ENCODE results near the gene EXOSC2. TPM values are rescaled to one million over a fixed set of nuclear protein-coding genes. Genes with fewer than 3 reads are reported as not detected.

The EXOSC2 gene
- total RNA-seq, 2 donors from 2014 or later: 47.8 to 74.0 TPM

DNA sequence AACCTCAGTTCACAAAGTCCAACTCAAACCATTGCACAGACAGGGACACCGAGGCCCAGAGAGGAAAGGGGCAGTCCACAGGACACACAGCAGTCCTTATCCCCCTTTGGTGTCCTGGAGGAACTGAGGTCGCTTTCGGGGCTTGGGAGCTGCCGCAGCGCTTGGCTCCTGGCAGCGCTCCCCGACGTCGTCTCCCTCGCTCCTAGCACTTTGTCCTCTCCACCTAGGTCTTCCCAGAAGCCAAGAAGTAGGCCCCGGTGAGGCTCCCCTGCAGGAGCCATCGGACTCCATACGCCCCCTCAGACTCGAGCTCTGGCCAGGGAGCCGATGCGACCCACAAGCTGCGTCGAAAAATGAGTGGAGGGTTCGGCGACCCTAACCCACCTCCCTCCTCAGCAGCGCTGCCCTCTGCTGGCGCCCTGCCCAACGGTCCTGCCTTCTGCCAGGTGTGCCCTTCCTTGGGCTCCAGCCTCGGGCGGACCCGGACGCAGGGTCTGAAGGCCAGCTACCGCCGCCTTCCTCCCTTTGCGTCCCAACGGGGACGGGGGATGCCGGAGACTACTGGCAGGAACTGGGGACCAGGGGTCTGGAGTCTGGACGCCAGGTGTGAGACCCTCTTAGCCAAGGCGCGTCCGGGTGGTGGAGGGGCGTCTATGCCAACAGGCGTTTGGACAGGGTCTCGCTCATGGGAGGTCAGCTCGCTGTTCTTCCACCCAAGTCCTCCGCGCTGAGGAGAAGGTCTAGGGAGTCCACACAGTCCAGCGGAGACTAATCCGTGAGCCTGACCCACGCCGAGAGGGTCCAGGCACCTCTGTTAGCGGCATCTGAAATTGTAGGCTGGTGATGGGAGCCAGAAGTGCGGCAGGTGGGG is 31.2 kb upstream of the EXOSC2 start:
- H3K4me1 Mint-ChIP-seq: peaks cover 6% of the 10 kb centered on the region
- no peak overlapping the region for H3K4me3 ChIP-seq (ENCODE audit: low read length)
- TF ChIP-seq CTCF (conservative IDR thresholded peaks at IDR 0.05): peak; percentile 60
- peak; percentile 80 for DNase-seq
- no peaks in the 10 kb centered on the region for H3K9me3 ChIP-seq (ENCODE audit: control insufficient read depth, low read length)
- WGBS, 2 experiments (ENCODE audit: insufficient coverage in 1 of 2, insufficient read length in 1 of 2): 8 to 12% methylated on average over 17 to 49 of the region's 49 CpGs
- no peak overlapping the region for H3K27ac ChIP-seq (ENCODE audit: low read depth, low read length)
- peaks cover 99% of the 10 kb centered on the region for H3K27me3 Mint-ChIP-seq (ENCODE audit: insufficient read depth)
- H3K27ac Mint-ChIP-seq: no peak overlapping the region
- H3K9ac ChIP-seq (ENCODE audit: extremely low read depth, low read length, poor library complexity, severe bottlenecking): no peak overlapping the region
- H3K36me3 Mint-ChIP-seq (ENCODE audit: low read depth): peaks cover 4% of the 10 kb centered on the region
- H3K9me3 Mint-ChIP-seq: peaks cover 9% of the 10 kb centered on the region
- H3K27me3 ChIP-seq (ENCODE audit: control insufficient read depth, insufficient read depth, low read length, poor library complexity, severe bottlenecking): peaks cover 100% of the 10 kb centered on the region
- H3K4me3 Mint-ChIP-seq: peak overlapping the region; percentile 26
- H3K36me3 ChIP-seq (ENCODE audit: control insufficient read depth, insufficient read depth, low read length): no peaks in the 10 kb centered on the region
- H3K4me1 ChIP-seq (ENCODE audit: control insufficient read depth, insufficient read depth, low read length): no peaks in the 10 kb centered on the region

DNA sequence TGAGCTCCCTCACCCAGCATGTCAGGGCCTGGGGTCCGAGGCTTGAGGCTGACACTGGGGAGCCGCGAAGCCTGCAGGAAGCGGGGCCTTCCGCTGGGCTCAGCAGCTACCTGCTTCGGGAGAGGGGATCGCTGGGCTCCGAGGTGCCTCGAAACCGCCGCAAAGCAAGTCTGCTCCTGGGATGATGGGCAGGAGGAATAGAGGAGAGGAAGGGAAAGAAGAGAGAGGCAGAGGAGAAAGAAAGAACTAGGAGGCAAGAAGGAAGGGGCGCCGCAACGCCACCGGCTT is 30.7 kb upstream of the EXOSC2 start:
- H3K27ac ChIP-seq (ENCODE audit: low read depth, low read length): no peak overlapping the region
- peaks cover 6% of the 10 kb centered on the region for H3K4me1 Mint-ChIP-seq
- H3K27me3 ChIP-seq (ENCODE audit: control insufficient read depth, insufficient read depth, low read length, poor library complexity, severe bottlenecking): peaks cover 100% of the 10 kb centered on the region
- no peak for TF ChIP-seq CTCF (conservative IDR thresholded peaks at IDR 0.05)
- no peak overlapping the region for H3K4me3 ChIP-seq (ENCODE audit: low read length)
- DNase-seq: peak; percentile 75
- H3K27ac Mint-ChIP-seq: no peak overlapping the region
- H3K4me1 ChIP-seq (ENCODE audit: control insufficient read depth, insufficient read depth, low read length): no peaks in the 10 kb centered on the region
- peak overlapping the region; percentile 26 for H3K4me3 Mint-ChIP-seq
- H3K36me3 ChIP-seq (ENCODE audit: control insufficient read depth, insufficient read depth, low read length): no peaks in the 10 kb centered on the region
- peaks cover 99% of the 10 kb centered on the region for H3K27me3 Mint-ChIP-seq (ENCODE audit: insufficient read depth)
- no peaks in the 10 kb centered on the region for H3K9me3 ChIP-seq (ENCODE audit: control insufficient read depth, low read length)
- H3K36me3 Mint-ChIP-seq (ENCODE audit: low read depth): peaks cover 4% of the 10 kb centered on the region
- no peak overlapping the region for H3K9ac ChIP-seq (ENCODE audit: extremely low read depth, low read length, poor library complexity, severe bottlenecking)
- WGBS, 2 experiments (ENCODE audit: insufficient coverage in 1 of 2, insufficient read length in 1 of 2): 3 to 7% methylated on average over 12 to 15 of the region's 15 CpGs
- peaks cover 9% of the 10 kb centered on the region for H3K9me3 Mint-ChIP-seq

- peak; percentile 79 for DNase-seq
- WGBS, 2 experiments (ENCODE audit: insufficient coverage in 1 of 2, insufficient read length in 1 of 2): 4% methylated on average over 24 to 63 of the region's 65 CpGs
- H3K4me3 Mint-ChIP-seq: peak overlapping the region; percentile 26
- H3K27ac Mint-ChIP-seq: no peak overlapping the region
- H3K27me3 Mint-ChIP-seq (ENCODE audit: insufficient read depth): peaks cover 99% of the 10 kb centered on the region
- Histone ChIP-seq H3K27ac (ENCODE audit: low read depth, low read length) (no peak overlapping the region), H3K4me3 (ENCODE audit: low read length) (no peak overlapping the region), H3K36me3 (ENCODE audit: control insufficient read depth, insufficient read depth, low read length) (no peaks in the 10 kb centered on the region), H3K9me3 (ENCODE audit: control insufficient read depth, low read length) (no peaks in the 10 kb centered on the region), H3K4me1 (ENCODE audit: control insufficient read depth, insufficient read depth, low read length) (no peaks in the 10 kb centered on the region), H3K9ac (ENCODE audit: extremely low read depth, low read length, poor library complexity, severe bottlenecking) (no peak overlapping the region), H3K27me3 (ENCODE audit: control insufficient read depth, insufficient read depth, low read length, poor library complexity, severe bottlenecking) (peaks cover 100% of the 10 kb centered on the region)
- H3K36me3 Mint-ChIP-seq (ENCODE audit: low read depth): peaks cover 2% of the 10 kb centered on the region
- peaks cover 6% of the 10 kb centered on the region for H3K4me1 Mint-ChIP-seq
- H3K9me3 Mint-ChIP-seq: peaks cover 7% of the 10 kb centered on the region
- no peak for TF ChIP-seq CTCF (conservative IDR thresholded peaks at IDR 0.05)
These were observed 30.2 kb upstream of the EXOSC2 start for GRCh38 chr9:130663258-130663976.
